ENCODE data around the gene TBC1D1.

TBC1D1 gene

GRCh38 chr4:37908488-37909331 is 17.8 kb downstream of the TBC1D1 start:
- POLR2A ChIA-PET: no interaction called here
- H3K27ac ChIP-seq (ENCODE audit: extremely low read depth, low read depth, low read length): no peak overlapping the region
- peaks cover 7% of the 10 kb centered on the region for H3K4me1 ChIP-seq (ENCODE audit: control insufficient read depth, insufficient read depth, low read length)
- H3K9me3 ChIP-seq (ENCODE audit: control insufficient read depth, insufficient read depth, low read depth, low read length): no peaks in the 10 kb centered on the region
- TF ChIP-seq ZNF530 (tag by site-specific recombination; IDR thresholded peaks at IDR 0.05; ENCODE audit: low read depth) (no peak), BCL11B (tag by site-specific recombination; IDR thresholded peaks at IDR 0.05; ENCODE audit: low read depth) (no peak), REST (tag by site-specific recombination; IDR thresholded peaks at IDR 0.05) (no peak), HOXD13 (CRISPR knock-in tag; IDR thresholded peaks at IDR 0.05; ENCODE audit: borderline replicate concordance) (no peak), ZNF391 (tag by site-specific recombination; IDR thresholded peaks at IDR 0.05; ENCODE audit: borderline replicate concordance, low read depth) (no peak), ZNF48 (tag by site-specific recombination; IDR thresholded peaks at IDR 0.05) (no peak), ZNF776 (tag by site-specific recombination; IDR thresholded peaks at IDR 0.05; ENCODE audit: borderline replicate concordance) (no peak), FEZF1 (tag by site-specific recombination; IDR thresholded peaks at IDR 0.05) (no peak), ZNF514 (tag by site-specific recombination; IDR thresholded peaks at IDR 0.05) (no peak), ZNF302 (tag by site-specific recombination; IDR thresholded peaks at IDR 0.05; ENCODE audit: low read depth) (no peak), ZNF518A (tag by site-specific recombination; conservative IDR thresholded peaks at IDR 0.05; ENCODE audit: low read depth) (no peak), ZNF658 (tag by site-specific recombination; IDR thresholded peaks at IDR 0.05) (no peak), ZNF394 (tag by site-specific recombination; IDR thresholded peaks at IDR 0.05; ENCODE audit: borderline replicate concordance) (no peak), ZNF223 (tag by site-specific recombination; IDR thresholded peaks at IDR 0.05) (no peak), ZNF324 (tag by site-specific recombination; IDR thresholded peaks at IDR 0.05) (no peak), GLIS1 (tag by site-specific recombination; IDR thresholded peaks at IDR 0.05) (no peak), KLF9 (tag by site-specific recombination; IDR thresholded peaks at IDR 0.05; ENCODE audit: low read depth) (no peak), ZNF341 (tag by site-specific recombination; IDR thresholded peaks at IDR 0.05; ENCODE audit: low read depth) (no peak), KLF8 (tag by site-specific recombination; IDR thresholded peaks at IDR 0.05) (no peak)
- TF ChIP-seq, protein P1, sequence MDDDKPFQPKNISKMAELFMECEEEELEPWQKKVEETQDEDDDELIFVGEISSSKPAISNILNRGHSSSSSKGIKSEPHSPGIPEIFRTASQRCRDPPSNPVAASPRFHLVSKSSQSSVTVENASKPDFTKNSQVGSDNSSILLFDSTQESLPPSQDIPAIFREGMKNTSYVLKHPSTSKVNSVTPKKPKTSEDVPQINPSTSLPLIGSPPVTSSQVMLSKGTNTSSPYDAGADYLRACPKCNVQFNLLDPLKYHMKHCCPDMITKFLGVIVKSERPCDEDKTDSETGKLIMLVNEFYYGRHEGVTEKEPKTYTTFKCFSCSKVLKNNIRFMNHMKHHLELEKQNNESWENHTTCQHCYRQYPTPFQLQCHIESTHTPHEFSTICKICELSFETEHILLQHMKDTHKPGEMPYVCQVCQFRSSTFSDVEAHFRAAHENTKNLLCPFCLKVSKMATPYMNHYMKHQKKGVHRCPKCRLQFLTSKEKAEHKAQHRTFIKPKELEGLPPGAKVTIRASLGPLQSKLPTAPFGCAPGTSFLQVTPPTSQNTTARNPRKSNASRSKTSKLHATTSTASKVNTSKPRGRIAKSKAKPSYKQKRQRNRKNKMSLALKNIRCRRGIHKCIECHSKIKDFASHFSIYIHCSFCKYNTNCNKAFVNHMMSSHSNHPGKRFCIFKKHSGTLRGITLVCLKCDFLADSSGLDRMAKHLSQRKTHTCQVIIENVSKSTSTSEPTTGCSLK (tag by site-specific recombination; IDR thresholded peaks at IDR 0.05): no peak
- no peaks in the 10 kb centered on the region for H3K36me3 ChIP-seq (ENCODE audit: control insufficient read depth in 2 of 2, insufficient read depth in 1 of 2, low read length in 2 of 2)
- no peak overlapping the region for H3K4me3 ChIP-seq (ENCODE audit: low read depth, low read length)
- CTCF ChIA-PET: no interaction called here
